ENCODE data around the gene SKP2.

Gene SKP2

GRCh38 chr5:36202521-36202961, 50.6 kb downstream of the SKP2 start:
- no peak for DNase-seq (ENCODE audit: low spot score)

DNA sequence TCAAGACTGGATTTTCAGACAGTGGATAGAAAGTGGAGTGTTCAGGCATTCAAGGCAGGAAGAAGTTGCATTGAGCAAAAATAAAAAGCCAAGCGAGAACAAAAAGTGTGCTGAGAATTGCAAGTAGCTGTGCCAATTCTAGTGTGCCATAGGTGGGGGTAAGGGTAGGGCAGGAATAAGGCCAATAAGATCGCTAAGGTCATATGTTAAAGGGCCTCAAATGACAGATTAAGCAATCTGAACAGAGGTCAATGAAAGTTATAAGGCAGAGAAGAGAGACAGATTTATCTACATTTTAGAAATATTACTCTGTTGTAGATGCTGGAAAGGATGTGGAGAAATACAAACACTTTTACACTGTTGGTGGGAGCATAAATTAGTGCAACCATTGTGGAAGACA, 53.4 kb downstream of the SKP2 start:
- DNase-seq (ENCODE audit: low spot score), result no peak

- DNase-seq (ENCODE audit: low spot score), result no peak
Observed at GRCh38 chr5:36206913-36207312, 55.0 kb downstream of the SKP2 start.

DNA sequence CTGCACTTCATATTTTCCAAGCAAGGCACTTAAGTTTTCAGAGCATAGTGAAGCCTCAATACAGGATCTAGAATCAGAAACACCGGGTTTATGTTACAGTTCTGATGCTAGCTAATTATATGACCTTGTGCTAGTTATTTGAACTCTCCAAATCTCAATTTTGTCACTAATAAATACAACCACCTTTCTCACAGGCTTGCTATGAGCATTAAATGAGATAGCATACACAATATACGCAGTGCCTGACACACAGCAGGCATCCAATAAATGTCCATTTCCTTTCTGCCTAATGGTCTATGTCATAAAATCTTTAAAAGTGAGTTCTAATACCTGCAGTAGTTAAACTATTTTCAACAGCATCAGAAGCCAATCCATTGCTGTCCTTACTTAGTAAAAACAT, 56.9 kb downstream of the SKP2 start:
- no peak for DNase-seq (ENCODE audit: low spot score)

DNA sequence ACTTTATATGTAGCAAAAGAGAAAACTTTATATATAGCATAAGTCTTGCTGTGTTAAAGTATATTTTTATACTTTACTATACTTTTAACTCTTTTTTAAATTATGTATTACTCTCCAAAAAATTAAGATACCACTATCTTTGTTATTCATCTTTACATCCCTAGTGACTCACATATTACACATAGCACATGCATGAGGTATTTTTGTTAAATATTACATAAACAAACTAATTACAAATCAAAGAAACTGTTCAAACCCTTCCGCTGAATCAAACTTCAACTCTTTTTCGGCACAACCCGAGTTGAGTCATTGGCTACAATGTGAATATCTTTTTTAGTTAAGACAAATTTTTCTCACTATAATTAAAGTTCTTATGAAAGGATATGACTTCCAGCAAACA, 57.8 kb downstream of the SKP2 start:
- DNase-seq (ENCODE audit: low spot score), result no peak

- DNase-seq (ENCODE audit: low spot score), result no peak
Observed at GRCh38 chr5:36214436-36214835, 62.5 kb downstream of the SKP2 start.

GRCh38 chr5:36215910-36216309, 64.0 kb downstream of the SKP2 start:
- DNase-seq (ENCODE audit: low spot score), result no peak

- DNase-seq (ENCODE audit: low spot score), result no peak
Observed at GRCh38 chr5:36217567-36217966, 65.7 kb downstream of the SKP2 start.

DNA sequence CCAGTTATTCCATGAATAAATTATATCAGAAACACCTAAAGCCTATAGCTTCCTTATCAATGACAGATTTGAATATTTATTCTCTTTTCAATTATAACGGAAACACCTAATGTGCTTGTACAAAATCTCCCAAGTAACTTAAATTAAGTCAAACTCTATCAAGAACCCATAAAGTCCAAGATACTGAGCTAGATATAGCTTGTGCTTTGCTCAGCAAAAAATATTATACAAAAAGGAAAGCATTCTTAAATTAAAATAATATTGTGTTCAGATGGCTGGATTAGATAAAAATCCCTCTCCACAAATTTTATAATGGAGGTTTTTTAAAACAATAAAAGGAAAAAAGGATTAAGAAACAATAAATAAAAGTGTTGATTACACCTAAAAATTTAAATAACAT, 66.1 kb downstream of the SKP2 start:
- no peak for DNase-seq (ENCODE audit: low spot score)

DNA sequence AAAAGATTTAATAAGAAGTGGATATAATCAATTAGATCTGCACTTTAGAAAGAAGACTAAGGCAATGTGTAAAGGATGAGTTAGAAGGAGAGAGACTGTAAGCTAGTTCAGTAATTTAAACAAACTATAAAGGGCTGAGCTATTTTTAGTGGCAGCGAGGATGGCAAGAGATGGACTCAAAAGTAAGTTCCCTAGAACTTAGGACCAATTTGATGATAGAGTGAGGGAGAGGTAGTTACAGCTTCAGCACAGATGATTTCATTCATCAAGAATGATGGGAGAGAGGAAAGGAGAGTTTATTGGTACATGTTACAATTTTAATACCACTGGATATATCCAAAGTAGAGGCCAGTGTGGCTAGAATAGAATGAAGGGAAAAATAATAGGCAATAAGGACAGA, 70.7 kb downstream of the SKP2 start:
- no peak for DNase-seq (ENCODE audit: low spot score)

DNA sequence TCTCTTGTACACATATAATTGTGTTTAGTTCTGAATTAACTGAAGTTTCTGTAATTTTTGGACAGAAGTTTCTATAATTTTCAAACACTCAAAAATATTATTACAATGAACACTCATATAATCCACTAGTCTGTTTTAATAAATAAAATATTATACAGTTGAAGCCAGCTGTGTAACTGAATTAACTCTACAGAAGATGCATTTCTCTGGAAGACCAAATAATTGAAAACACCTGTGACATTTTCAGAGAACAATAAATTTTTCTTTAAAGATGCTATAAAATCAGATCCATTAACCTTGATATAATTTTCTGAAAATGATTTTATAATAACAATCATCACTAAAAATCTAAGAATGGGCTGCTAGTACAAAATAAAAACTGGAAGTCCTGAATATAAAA, 75.1 kb downstream of the SKP2 start:
- DNase-seq (ENCODE audit: low spot score), result no peak

DNA sequence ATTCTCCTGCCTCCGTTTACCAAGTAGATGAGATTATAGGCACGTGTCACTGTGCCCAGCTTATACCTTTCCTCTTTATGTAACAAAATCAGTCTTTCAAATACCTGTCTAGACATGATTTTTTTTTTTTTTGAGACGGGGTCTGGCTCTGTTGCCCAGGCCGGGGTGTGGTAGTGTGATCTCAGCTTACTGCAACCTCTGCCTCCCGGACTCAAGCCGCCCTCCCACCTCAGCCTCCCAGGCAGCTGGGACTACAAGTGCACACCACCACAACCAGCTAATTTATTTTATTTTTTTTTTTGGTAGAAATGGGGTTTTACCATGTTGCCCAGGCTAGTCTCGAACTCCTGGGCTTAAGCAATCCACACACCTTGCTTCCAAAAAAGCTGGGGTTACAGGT, 76.6 kb downstream of the SKP2 start:
- no peak for DNase-seq (ENCODE audit: low spot score)

DNA sequence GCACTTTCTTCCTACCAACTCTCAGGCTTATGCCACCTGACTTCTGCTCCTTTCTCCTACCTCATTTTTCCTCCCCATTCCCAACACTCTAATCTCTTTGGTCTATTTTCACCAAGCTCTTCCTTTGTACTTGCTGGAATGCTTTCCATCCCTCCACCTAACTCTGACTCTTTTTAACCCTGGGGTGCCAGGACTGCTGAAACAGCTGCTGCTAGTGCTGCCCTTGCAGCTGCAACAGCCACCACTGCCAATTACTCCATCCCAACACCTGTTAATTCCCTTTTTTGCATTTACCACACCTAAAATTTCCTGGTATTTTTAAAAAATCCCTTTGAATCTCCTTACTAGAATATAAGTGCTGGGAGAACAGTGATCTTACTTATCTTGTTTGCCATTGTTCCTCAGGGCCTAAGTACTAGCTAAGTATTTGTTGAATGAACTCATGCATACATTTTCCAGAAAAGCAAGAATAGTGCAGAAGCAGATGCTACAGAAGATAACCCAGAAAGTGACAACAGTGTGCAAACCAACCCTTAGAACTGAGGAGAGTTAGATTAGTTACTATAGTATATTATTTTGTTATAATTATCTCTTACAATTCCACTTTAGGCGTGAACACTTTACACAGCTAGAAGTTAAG, 78.4 kb downstream of the SKP2 start:
- no peak for DNase-seq (ENCODE audit: low spot score)

DNA sequence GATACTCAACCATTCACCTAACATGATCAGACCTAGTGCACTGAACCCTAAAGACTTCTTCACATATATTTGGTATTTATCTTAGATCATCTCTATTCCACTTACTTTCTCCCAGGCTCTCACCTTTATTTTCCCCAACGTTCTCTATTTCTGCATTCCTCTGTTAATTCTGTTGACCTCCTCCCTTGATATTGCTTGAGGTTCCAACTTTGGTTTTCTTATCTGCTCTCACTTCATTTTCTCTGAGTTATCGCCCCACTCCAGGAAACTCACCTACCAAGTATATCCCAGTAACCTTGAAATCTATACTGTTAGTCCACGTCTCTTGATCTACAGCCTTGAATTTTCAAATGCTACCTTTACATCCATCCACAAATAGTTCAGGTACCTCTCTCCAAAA, 80.6 kb downstream of the SKP2 start:
- DNase-seq (ENCODE audit: low spot score), result no peak
